Femur (tissue), 1 donor: ENCODE results near the gene HPCAL1.
"Not testable (repeated sequence)": the region's sequence is repeated elsewhere in the genome, so short reads cannot be mapped to it uniquely, and the experiment has no call there.

Experiments
- DNase-seq: peaks from one replicate; pipeline ENCODE4 v3.0.0-alpha.2; 2017

Gene HPCAL1

GRCh38 chr2:10430886-10431622 lies 128.3 kb downstream of the HPCAL1 start:
- no peak for DNase-seq

- no peak for DNase-seq
These were observed 129.1 kb downstream of the HPCAL1 start for GRCh38 chr2:10431797-10432196.

DNA sequence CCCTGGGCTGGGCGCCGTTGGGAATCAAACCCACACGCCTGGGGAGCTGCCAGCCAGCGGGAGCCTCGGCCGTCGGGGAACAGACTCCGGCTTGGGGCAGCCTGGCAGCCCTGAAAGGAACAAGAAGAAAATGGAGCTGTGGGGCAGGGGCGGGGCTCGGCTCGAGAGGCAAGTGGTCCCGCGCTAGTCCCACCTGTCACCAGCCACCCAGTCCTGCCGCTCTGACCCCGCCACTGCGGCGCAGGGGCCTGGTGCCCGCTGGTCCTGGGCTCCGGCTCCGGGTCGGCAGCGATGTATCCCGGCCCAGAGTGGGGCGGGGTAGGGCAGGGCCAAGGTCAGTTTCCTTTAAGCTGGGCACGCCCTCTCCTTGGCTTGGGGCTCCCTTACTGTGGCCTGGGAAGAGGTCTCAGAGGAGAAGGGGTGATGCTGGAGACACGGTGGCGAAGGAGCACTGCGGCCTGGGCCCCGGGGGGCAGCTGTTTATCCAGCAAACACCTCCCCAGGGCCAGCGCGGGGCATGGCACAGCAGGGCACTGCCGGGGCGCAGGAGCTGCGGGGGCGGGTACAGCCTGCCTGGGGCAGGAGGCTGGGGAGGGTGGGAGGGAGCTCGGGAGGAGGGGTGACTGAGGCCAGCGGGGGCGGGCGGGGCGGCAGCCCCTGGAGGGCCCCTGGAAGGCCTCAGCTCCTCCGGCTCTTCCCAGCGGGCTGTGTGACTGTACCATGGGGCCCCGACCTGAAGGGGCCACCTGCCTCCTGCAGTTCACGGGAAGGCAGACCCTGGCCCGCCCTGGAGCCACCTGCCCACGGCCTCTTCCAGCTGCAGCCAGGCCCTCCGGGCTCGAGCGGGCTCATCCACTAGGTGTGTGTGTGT lies 129.8 kb downstream of the HPCAL1 start:
- DNase-seq, result no peak

- no peak for DNase-seq
These were observed 130.7 kb downstream of the HPCAL1 start for GRCh38 chr2:10433264-10433946.

DNA sequence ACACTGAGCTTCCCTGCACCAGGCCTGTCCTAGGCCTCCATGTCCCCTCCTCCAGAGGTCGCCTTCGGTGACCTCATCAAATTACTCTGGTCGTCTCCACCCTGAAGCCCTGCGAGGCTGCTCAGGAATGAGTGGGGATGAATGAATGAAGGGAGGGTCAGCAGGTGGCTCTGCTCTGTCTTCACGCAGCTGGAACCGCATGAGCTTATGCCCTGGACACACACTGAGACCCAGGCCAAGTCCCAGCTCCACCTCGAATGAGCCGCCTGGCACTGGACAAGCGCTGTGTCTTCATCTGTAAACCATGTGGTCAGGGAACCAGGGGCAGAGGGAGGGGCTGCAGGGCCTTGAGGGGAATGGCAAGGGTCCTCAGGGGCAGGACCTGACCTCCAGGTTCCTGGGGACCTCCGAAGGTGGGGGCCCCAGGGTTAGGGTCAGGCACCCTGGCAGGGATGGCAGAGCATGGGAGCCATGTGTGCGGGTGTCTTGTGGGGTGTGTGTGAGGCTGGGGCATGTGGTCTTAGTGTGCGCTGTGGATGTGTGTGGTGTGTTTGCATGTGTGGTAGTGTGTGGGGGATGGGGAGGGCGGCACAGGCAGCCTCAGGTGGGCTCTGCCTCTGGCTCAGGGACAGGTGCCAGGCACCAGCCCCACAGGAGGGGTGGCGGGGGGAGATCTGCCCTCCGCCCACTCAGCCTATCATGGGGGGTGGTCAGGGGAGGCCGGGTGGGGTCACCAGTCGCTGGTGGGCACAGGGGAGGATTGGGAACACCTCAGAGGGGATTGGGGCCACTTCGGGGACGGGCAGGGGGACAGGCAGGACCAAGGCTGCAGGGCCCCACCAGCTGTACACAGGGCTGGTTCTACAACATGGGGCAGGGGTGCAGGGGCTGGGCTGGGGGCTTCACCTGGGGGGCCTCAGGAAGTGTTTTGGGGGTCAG lies 131.5 kb downstream of the HPCAL1 start:
- no peak for DNase-seq

- DNase-seq, result peak; percentile 89
These were observed 132.4 kb downstream of the HPCAL1 start for GRCh38 chr2:10434886-10435819.

GRCh38 chr2:10435820-10436204 lies 133.1 kb downstream of the HPCAL1 start:
- no peak for DNase-seq

DNA sequence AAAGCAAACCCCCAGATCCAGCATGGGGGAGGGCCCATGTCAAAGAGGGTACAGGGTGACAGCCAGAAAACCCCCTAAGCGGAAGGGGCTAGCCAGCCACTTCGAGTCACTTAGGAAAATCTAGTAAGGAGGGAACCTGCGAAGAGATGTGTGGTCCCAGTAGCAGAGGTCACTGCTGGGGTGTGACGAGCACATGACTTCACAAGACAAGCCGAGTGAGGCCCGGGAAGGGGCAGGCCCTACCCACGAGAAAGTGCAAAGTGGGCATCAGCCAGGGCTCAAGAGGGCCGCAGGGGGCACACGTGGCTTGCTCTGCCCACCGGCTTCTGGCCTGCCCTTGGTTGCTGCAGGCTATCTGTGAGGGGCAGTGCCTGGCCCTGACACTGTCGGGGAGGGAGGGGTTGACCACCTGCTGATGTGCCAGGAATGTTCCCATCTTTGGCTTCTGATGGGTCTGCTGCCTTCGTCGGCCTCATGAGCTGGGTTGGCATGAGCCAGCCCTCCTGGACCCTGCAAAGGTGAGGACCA lies 133.9 kb downstream of the HPCAL1 start:
- no peak for DNase-seq

DNA sequence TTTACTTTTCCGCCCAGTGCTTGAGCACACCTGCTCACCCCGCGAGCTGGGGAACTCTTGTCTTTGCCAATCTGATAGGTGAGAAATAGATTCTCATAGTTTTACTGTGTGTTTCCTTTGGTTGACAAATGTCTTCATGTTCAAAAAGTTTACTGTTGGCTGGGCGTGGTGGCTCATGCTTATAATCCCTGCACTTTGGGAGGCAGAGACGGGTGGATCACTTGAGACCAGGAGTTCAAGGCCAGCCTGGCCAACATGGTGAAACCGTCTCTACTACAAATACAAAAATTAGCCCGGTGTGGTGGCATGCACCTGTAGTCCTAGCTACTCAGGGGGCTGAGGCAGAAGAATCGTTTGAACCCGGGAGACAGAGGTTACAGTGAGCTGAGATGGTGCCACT lies 135.1 kb downstream of the HPCAL1 start:
- DNase-seq, result no peak

GRCh38 chr2:10438688-10439087 lies 136.0 kb downstream of the HPCAL1 start:
- DNase-seq, result no peak

DNA sequence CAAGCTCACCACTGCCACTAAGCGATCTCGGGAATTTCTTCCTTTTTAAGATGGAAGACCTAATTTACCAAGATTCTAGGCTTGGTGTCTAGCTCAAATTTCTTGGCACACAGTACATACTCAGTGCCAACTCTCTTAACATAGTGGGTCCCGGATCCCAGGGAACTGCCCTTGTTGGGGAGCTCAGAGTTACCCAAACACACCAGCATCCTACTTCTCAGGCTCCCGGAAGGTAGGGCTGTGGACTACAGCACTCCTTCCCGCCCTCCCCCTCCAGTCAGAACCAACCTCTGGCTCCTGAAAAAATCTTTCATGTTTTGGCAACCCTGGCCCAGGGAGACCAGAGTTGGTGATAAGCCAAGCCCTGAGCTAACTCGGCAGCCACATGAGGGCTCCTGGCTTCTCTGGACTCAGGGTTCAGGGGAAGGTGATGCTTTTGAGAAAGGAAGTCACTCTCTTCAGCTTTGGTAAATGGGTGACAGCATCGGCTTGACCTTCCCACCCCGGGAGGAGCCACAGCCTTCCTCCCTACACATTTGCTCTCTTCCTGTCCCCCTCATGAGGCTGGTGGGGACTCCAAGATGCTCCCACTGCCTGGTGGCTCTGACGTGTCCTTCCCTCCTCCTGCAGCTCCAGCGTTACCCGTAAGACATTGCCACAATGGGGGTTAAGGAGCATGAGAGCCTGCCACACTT lies 136.6 kb downstream of the HPCAL1 start:
- DNase-seq, result no peak

DNA sequence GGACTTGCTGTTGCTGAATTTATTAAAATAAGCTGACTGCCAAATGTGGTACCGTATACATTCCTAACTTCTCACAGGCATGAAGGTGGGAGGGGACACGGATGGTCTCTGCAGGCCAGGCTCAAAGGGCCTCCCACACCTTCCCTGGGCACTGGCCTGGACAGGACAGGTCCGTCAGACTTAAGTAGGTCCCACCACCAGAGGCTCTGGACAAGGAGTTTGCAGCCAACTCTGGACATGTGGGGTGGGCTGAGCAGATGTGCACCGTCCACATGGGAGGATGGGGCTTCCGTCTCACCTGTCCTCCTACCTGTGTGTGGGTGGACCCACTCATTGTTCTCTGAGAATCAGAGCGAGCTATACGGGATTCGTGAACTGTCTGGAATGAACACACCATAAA lies 137.3 kb downstream of the HPCAL1 start:
- no peak for DNase-seq

DNA sequence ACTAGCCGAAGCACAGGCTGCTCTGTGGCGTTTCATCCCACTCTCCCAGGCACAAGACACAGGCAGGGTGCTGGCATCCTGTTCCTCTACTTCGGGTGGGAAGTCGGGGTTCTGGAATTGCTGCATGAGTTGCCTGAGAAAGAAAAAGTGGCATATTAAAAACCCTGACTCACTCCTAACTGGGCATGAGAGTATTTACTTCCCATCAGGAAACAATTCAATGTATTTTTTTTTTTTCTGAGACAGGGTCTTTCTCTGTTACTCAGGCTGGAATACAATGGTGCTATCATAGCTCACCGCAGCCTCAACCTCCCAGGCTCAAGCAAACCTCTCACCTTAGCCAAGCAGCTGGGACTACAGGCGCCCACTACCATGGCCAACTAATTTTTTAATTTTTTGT lies 138.0 kb downstream of the HPCAL1 start:
- no peak for DNase-seq

- DNase-seq, result no peak
These were observed 139.2 kb downstream of the HPCAL1 start for GRCh38 chr2:10441948-10442347.

DNA sequence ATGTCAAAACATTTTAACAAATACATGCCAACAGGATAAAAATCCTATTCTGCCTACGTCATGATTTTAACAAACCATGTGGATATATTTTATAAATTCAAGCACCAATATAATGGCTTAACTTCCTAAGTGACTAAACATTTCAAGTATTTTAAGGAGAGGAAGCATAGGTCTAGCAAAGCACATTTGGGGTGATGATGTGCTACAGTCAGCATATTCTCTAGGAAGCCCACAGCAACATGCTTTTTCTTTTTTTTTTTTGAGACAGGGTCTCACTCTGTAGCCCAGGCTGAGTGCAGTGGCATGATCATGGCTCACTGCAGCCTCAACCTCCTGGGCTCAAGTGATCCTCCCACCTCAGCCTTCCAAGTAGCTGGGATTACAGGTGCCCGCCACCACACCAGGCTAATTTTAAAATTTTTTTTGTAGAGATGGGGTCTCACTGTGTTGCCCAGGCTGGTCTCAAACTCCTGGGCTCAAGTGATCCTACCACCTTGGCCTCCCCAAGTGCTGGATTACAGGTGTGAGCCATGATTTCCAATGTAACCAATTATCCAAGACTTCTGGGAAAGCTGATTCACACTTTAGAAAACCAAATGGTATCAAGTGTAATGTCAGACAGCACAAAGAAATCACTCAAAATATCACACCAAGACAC lies 139.9 kb downstream of the HPCAL1 start:
- DNase-seq, result not testable (repeated sequence)

- DNase-seq, result no peak
These were observed 141.8 kb downstream of the HPCAL1 start for GRCh38 chr2:10444463-10444862.

GRCh38 chr2:10446631-10447030 lies 143.9 kb downstream of the HPCAL1 start:
- no peak for DNase-seq

- DNase-seq, result no peak
These were observed 144.7 kb downstream of the HPCAL1 start for GRCh38 chr2:10447300-10447894.

GRCh38 chr2:10447895-10448575 lies 145.3 kb downstream of the HPCAL1 start, which contains the start of gene ODC1:
Gene ODC1, minus strand, starts transcription at chr2:10448327. Its CDS starts 3,295 bp downstream, at chr2:10445032.
- DNase-seq, result peak; percentile 96
